Endodermal cell (in vitro differentiated cells): ENCODE results near the gene ZNF646. TPM values are rescaled to one million over a fixed set of nuclear protein-coding genes. Genes with fewer than 3 reads are reported as not detected.

Experiments
- DNase-seq: peaks from one replicate; pipeline ENCODE4 v3.0.0-alpha.2; 2017
- H3K27ac ChIP-seq: 2 replicates; pipeline ENCODE4 v1.5.1; 2013; ENCODE audit warnings: mild to moderate bottlenecking, low read depth, low read length, moderate library complexity
- H3K27me3 ChIP-seq: 2 replicates; pipeline ENCODE4 v1.6.1; 2013; ENCODE audit warnings: mild to moderate bottlenecking, low read length, moderate library complexity; ENCODE audit not compliant: insufficient read depth, control insufficient read depth, poor library complexity, severe bottlenecking
- H3K36me3 ChIP-seq: 2 replicates; pipeline ENCODE4 v1.7.0; 2013; ENCODE audit warnings: mild to moderate bottlenecking, low read length, moderate library complexity; ENCODE audit not compliant: control insufficient read depth, insufficient read depth
- H3K4me1 ChIP-seq: one replicate; pipeline ENCODE4 v1.7.0; 2013; ENCODE audit warnings: low read length; ENCODE audit not compliant: control insufficient read depth, insufficient read depth
- H3K4me3 ChIP-seq: 2 replicates; pipeline ENCODE4 v1.5.1; 2013; ENCODE audit warnings: mild to moderate bottlenecking, low read length, moderate library complexity
- H3K9ac ChIP-seq: 2 replicates; pipeline ENCODE4 v1.6.1; 2013; ENCODE audit warnings: mild to moderate bottlenecking, low read length, moderate library complexity; ENCODE audit not compliant: poor library complexity, severe bottlenecking; ENCODE audit errors: extremely low read depth
- H3K9me3 ChIP-seq: 2 replicates; pipeline ENCODE4 v1.6.1; 2013; ENCODE audit warnings: mild to moderate bottlenecking, low read length, moderate library complexity; ENCODE audit not compliant: control insufficient read depth
- H3K27ac Mint-ChIP-seq: 2 replicates; pipeline ENCODE4 v1.8.0; 2020; ENCODE audit warnings: mixed read lengths
- H3K27me3 Mint-ChIP-seq: 2 replicates; pipeline ENCODE4 v1.8.0; 2021; ENCODE audit warnings: mild to moderate bottlenecking, mixed read lengths; ENCODE audit not compliant: insufficient read depth
- H3K36me3 Mint-ChIP-seq: 2 replicates; pipeline ENCODE4 v1.8.0; 2020; ENCODE audit warnings: low read depth, mixed read lengths
- H3K4me1 Mint-ChIP-seq: 2 replicates; pipeline ENCODE4 v1.8.0; 2020; ENCODE audit warnings: mixed read lengths
- H3K4me3 Mint-ChIP-seq: 2 replicates; pipeline ENCODE4 v1.8.0; 2020; ENCODE audit warnings: mild to moderate bottlenecking, moderate library complexity, mixed read lengths
- H3K9me3 Mint-ChIP-seq: 2 replicates; pipeline ENCODE4 v1.8.0; 2020; ENCODE audit warnings: mild to moderate bottlenecking, mixed read lengths
- WGBS, 2 experiments: methylation state at CpG; one replicate each; pipeline versions ENCODE4 v1.1.5 to v1.1.7; 2013; ENCODE audit warnings: missing lambda C conversion rate in 2 of 2, mixed read lengths in 1 of 2; ENCODE audit not compliant: insufficient coverage in 1 of 2, insufficient read length in 1 of 2; 5-methylcytosine and 5-hydroxymethylcytosine counted together
- total RNA-seq, 2 donors: library from RNA; stranded (reverse); fragmentation: NEBNext Ultra II Directional in 1 of 2; extraction: Animal tissue kit (Norgen Biotek cat#: 25700) in 1 of 2; gene quantifications; 2 replicates in 1 of 2; 3 replicates in 1 of 2; pipeline ENCODE4 v1.2.1, GENCODE V29; 2021
- TF ChIP-seq, protein P1 (sequence below): fragments of 200-600 bp; sonication (generic); conservative IDR thresholded peaks from 2 replicates; pipeline ENCODE4 v1.5.0; 2021; ENCODE audit warnings: antibody characterized with exemption, mild to moderate bottlenecking

The ZNF646 gene
- total RNA-seq, 2 donors from 2014 or later = 24.9 to 29.2 TPM

DNA sequence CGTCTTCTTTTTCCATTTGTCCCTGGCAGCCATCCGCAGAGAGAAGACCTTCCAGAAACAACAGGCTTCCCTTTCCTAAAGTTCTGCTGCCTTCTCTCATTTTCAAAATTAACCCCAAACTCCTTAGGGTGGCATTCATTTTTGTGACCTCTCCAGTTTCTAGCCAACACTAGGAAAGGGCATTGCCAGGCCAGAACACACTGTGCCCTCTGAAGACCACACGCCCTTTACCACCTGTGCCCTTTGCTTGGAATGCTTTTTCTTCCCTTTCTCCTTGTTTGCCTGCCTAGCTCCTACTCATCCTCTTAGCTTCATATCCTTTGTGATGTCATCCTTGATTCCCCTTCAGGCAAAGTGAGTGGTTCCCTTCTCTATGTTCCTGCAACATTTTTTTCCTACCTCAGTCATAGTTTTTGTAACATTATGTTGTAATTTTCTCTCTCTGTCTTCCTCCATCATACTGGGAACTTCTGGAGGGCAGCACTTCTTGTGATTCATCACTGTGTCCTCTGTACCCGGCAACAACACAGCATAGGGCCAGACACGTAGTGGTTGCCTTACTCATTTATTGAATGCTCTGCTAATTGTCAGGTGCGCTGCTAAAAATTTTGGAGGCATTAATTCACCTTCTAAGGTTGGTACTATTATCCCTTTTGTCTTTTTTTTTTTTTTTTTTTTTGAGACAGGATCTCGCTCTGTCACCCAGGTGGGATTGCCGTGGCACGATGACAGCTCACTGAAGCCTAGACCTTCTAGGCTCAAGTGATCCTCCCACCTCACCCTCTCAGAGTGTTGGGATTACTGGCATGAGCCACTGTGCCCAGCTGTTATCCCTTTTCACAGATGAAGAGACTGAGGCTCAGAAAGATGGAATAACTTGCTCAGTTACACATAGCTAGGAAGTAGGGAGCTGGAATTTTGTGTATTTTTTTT is 44.3 kb downstream of the ZNF646 start:
- Histone ChIP-seq H3K36me3 (peaks cover 37% of the 10 kb centered on the region), H3K4me3 (peak overlapping the region; percentile 89), H3K27me3 (no peaks in the 10 kb centered on the region), H3K27ac (peak overlapping the region; percentile 61), H3K9ac (peak overlapping the region; percentile 63), H3K9me3 (no peaks in the 10 kb centered on the region), H3K4me1 (no peaks in the 10 kb centered on the region)
- DNase-seq = no peak
- peaks cover 34% of the 10 kb centered on the region for H3K36me3 Mint-ChIP-seq
- H3K27ac Mint-ChIP-seq = peak overlapping the region; percentile 95
- TF ChIP-seq, protein P1, sequence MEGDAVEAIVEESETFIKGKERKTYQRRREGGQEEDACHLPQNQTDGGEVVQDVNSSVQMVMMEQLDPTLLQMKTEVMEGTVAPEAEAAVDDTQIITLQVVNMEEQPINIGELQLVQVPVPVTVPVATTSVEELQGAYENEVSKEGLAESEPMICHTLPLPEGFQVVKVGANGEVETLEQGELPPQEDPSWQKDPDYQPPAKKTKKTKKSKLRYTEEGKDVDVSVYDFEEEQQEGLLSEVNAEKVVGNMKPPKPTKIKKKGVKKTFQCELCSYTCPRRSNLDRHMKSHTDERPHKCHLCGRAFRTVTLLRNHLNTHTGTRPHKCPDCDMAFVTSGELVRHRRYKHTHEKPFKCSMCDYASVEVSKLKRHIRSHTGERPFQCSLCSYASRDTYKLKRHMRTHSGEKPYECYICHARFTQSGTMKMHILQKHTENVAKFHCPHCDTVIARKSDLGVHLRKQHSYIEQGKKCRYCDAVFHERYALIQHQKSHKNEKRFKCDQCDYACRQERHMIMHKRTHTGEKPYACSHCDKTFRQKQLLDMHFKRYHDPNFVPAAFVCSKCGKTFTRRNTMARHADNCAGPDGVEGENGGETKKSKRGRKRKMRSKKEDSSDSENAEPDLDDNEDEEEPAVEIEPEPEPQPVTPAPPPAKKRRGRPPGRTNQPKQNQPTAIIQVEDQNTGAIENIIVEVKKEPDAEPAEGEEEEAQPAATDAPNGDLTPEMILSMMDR = no peak
- WGBS, 2 experiments = 72 to 79% methylated on average over 8 to 9 of the region's 9 CpGs
- no peaks in the 10 kb centered on the region for H3K9me3 Mint-ChIP-seq
- H3K4me1 Mint-ChIP-seq = peaks cover 7% of the 10 kb centered on the region
- peak overlapping the region; percentile 79 for H3K4me3 Mint-ChIP-seq
- H3K27me3 Mint-ChIP-seq = no peaks in the 10 kb centered on the region

DNA sequence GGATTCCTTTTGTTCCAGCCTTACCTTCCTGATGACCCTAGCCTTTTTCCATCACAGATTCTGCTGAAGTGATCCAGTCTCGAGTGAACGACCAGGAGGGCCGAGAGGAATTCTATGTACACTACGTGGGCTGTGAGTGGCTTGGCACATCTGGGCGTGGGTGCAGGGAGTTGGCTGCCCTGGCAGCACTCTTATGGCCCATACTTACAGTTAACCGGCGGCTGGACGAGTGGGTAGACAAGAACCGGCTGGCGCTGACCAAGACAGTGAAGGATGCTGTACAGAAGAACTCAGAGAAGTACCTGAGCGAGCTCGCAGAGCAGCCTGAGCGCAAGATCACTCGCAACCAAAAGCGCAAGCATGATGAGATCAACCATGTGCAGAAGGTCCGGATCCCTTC is 45.9 kb downstream of the ZNF646 start:
- Histone ChIP-seq H3K36me3 (peaks cover 37% of the 10 kb centered on the region), H3K9me3 (no peaks in the 10 kb centered on the region), H3K4me1 (no peaks in the 10 kb centered on the region), H3K9ac (no peak overlapping the region), H3K4me3 (no peak overlapping the region), H3K27me3 (no peaks in the 10 kb centered on the region), H3K27ac (no peak overlapping the region)
- Mint-ChIP-seq H3K4me3 (no peak overlapping the region), H3K36me3 (peaks cover 38% of the 10 kb centered on the region), H3K27ac (no peak overlapping the region), H3K4me1 (peaks cover 7% of the 10 kb centered on the region), H3K27me3 (no peaks in the 10 kb centered on the region), H3K9me3 (no peaks in the 10 kb centered on the region)
- DNase-seq = no peak
- WGBS, 2 experiments = 96 to 97% methylated on average over 16 of the region's 16 CpGs
- TF ChIP-seq, protein P1 = no peak

DNA sequence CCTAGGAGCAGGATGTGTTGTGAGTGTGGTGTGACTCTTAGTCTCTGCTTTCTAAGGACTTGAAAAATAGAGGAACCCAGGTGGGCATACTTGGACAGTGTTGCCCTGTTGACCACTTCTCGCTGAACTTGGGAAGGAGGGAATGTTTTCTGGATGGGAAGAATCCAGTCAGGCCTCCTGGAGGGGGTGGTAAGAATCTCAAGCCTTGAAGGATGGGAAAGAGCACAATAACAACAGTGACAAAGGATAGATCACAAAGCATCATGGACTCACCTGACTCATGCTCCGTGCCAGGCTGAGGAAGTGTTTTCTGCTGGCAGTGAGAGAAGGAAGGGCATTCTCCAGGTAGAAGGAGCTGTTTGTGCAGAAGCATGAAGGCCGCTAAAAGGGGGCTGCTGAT is 51.6 kb downstream of the ZNF646 start:
- Mint-ChIP-seq H3K9me3 (no peaks in the 10 kb centered on the region), H3K36me3 (peaks cover 29% of the 10 kb centered on the region), H3K4me1 (no peaks in the 10 kb centered on the region), H3K27ac (no peak overlapping the region), H3K4me3 (no peak overlapping the region), H3K27me3 (no peaks in the 10 kb centered on the region)
- no peak overlapping the region for H3K27ac ChIP-seq
- no peak overlapping the region for H3K9ac ChIP-seq
- H3K4me1 ChIP-seq = no peaks in the 10 kb centered on the region
- peaks cover 26% of the 10 kb centered on the region for H3K36me3 ChIP-seq
- H3K4me3 ChIP-seq = no peak overlapping the region
- no peaks in the 10 kb centered on the region for H3K27me3 ChIP-seq
- H3K9me3 ChIP-seq = no peaks in the 10 kb centered on the region
- 94 to 100% methylated on average over 3 of the region's 3 CpGs for WGBS, 2 experiments
- no peak for DNase-seq
- TF ChIP-seq, protein P1 = no peak
